Ascending aorta (tissue), 2 donors: ENCODE data around the gene PAOX. TPM values are rescaled to one million over a fixed set of nuclear protein-coding genes. Genes with fewer than 3 reads are reported as not detected.

ENCODE experiments used
- DNase-seq, 2 donors: peaks; one replicate each; pipeline ENCODE4 v3.0.0-alpha.2; 2019; ENCODE audit warnings: low spot score in 2 of 2
- H3K27ac ChIP-seq, 2 donors: fragments of 200-600 bp; sonication (generic); one replicate each; pipeline ENCODE4 v1.5.1; 2016 to 2017; ENCODE audit warnings: mild to moderate bottlenecking in 1 of 2
- H3K27me3 ChIP-seq: fragments of 200-600 bp; sonication (generic); one replicate; pipeline ENCODE4 v1.5.1; 2017
- H3K36me3 ChIP-seq, 2 donors: fragments of 200-600 bp; sonication (generic); one replicate each; pipeline ENCODE4 v1.5.1; 2016
- H3K4me1 ChIP-seq, 2 donors: fragments of 200-600 bp; sonication (generic); one replicate each; pipeline ENCODE4 v1.5.1; 2016 to 2017; ENCODE audit warnings: mild to moderate bottlenecking in 1 of 2
- H3K4me3 ChIP-seq, 2 donors: fragments of 200-600 bp; sonication (generic); one replicate each; pipeline ENCODE4 v1.5.1; 2016 to 2017; ENCODE audit warnings: mild to moderate bottlenecking in 1 of 2
- H3K9me3 ChIP-seq, 2 donors: fragments of 200-600 bp; sonication (generic); one replicate each; pipeline ENCODE4 v1.5.1; 2016
- CTCF ChIP-seq, 3 experiments: fragments of 200-600 bp in 2 of 3; fragments of 450-650 bp in 1 of 3; sonication (generic) in 2 of 3; IDR thresholded peaks; one replicate each; pipeline ENCODE4 v1.5.1; 2016 to 2019; ENCODE audit warnings: antibody characterized with exemption in 3 of 3, mild to moderate bottlenecking in 1 of 3, moderate library complexity in 1 of 3
- intact Hi-C: fragments of 100-400 bp; cut with DNase I; formaldehyde crosslinking; loops from one replicate; pipeline ENCODE4 v1.15.1; 2023
- total RNA-seq: library from RNA; depleted of rRNA; stranded (reverse); fragments of >200 nt; gene quantifications from one replicate; pipeline ENCODE4 v1.1.0, GENCODE V29; 2016

The PAOX gene
- total RNA-seq, 1 donor from 2014 or later, result 1.4 TPM

DNA sequence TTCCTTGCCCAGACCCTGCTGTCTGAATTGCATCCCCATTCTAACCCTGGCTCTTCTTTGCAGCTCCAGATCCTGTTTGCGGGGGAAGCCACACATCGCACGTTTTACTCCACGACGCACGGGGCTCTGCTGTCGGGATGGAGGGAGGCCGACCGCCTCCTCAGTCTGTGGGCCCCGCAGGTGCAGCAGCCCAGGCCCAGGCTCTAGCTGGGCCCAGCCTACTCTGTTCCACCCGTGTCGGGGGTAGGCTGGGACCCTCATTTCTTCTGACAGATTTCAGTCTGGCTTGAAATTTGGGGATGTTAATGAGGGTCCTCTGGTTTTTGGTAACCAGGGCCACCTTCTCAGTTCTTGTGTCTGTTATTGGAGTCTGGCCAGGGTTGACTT is 12.2 kb downstream of the PAOX start:
- no peaks in the 10 kb centered on the region for H3K27me3 ChIP-seq
- H3K4me3 ChIP-seq, result no peak overlapping the region
- no peak for TF ChIP-seq CTCF (IDR thresholded peaks at IDR 0.05)
- no peaks in the 10 kb centered on the region for H3K9me3 ChIP-seq
- H3K36me3 ChIP-seq, result peaks cover 0 to 7% of the 10 kb centered on the region in 2 donors
- intact Hi-C loops, result loop anchor here (5.0 kb wide), 2 partner anchors 84 to 129 kb away; partner anchors contain the start of genes TUBGCP2 and ZNF511
- no peak for DNase-seq
- H3K4me1 ChIP-seq, result peaks cover 0 to 14% of the 10 kb centered on the region in 2 donors
- H3K27ac ChIP-seq, result no peak overlapping the region

- H3K36me3 ChIP-seq, result peaks cover 0 to 11% of the 10 kb centered on the region in 2 donors
- no peaks in the 10 kb centered on the region for H3K27me3 ChIP-seq
- no peak overlapping the region for H3K4me3 ChIP-seq
- no peak for DNase-seq
- intact Hi-C loops, result loop anchor here (5.0 kb wide), 2 partner anchors 85 to 130 kb away; partner anchors contain the start of genes TUBGCP2 and ZNF511
- peaks cover 0 to 14% of the 10 kb centered on the region in 2 donors for H3K4me1 ChIP-seq
- no peak overlapping the region for H3K27ac ChIP-seq
- no peak for TF ChIP-seq CTCF (IDR thresholded peaks at IDR 0.05)
- H3K9me3 ChIP-seq, result no peaks in the 10 kb centered on the region
Observed at GRCh38 chr10:133391761-133392518, 12.9 kb downstream of the PAOX start.

DNA sequence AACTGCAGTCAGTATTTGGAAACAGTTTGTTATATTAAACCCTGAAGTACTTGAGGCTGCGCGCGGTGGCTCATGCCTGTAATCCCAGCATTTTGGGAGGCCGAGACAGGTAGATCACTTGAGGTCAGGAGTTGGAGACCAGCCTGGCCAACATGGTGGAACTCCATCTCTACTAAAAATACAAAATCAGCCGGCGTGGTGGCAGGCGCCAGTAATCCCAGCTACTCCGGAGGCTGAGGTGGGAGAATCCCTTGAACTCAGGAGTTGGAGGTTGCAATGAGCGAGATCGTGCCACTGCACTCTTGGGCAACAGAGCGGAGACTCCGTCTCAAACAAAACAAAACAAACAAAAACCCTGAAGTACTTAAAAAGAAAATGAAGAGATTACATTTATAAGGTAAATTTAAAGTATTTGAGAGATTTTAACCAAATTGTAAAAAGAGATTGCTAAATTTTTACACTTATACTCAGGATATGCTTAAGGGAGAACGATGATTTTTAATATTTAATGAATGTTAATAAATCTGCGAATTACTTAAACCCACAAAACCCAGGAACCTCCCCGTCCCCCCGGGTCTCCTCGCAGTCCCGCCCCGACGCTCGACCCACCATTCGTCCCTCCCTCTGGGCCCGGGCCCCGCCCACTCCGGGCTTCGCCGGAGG is 14.5 kb downstream of the PAOX start:
- Histone ChIP-seq H3K4me1 (peaks cover 0 to 14% of the 10 kb centered on the region in 2 donors), H3K9me3 (no peaks in the 10 kb centered on the region), H3K36me3 (peaks cover 3 to 22% of the 10 kb centered on the region in 2 donors), H3K4me3 (peak overlapping the region; percentile 85 to 97), H3K27ac (peak overlapping the region in 1 of 2 donors; percentile 82), H3K27me3 (no peaks in the 10 kb centered on the region)
- intact Hi-C loops, result loop anchor here (1.0 to 5.0 kb wide), 4 partner anchors 14 to 131 kb away; partner anchors contain the start of genes ECHS1, PAOX, TUBGCP2 and ZNF511
- no peak for DNase-seq
- no peak for TF ChIP-seq CTCF (IDR thresholded peaks at IDR 0.05)

- DNase-seq, result peak; percentile 58 to 95
- Histone ChIP-seq H3K4me3 (peak within 1 kb of the TSS; percentile 85 to 97), H3K4me1 (peaks cover 0 to 14% of the 10 kb centered on the region in 2 donors), H3K9me3 (no peaks in the 10 kb centered on the region), H3K27ac (peak within 1 kb of the TSS; percentile 68 to 82), H3K36me3 (peaks cover 7 to 29% of the 10 kb centered on the region in 2 donors), H3K27me3 (no peaks in the 10 kb centered on the region)
- intact Hi-C loops, result loop anchor here (1.0 to 5.0 kb wide), 4 partner anchors 15 to 132 kb away; partner anchors contain the start of genes ECHS1, PAOX, TUBGCP2 and ZNF511
- peak in 2 of 3 experiments; percentile 22 to 30 for TF ChIP-seq CTCF (IDR thresholded peaks at IDR 0.05)
Observed at GRCh38 chr10:133394064-133394663, 15.1 kb downstream of the PAOX start, which contains the start of gene MTG1. MTG1 (plus strand) TSS chr10:133394157; CDS start chr10:133394221, 64 bp downstream.

- Histone ChIP-seq H3K36me3 (peaks cover 11 to 32% of the 10 kb centered on the region in 2 donors), H3K27me3 (no peaks in the 10 kb centered on the region), H3K27ac (peak overlapping the region; percentile 68 to 82), H3K4me1 (peaks cover 0 to 14% of the 10 kb centered on the region in 2 donors), H3K4me3 (peak overlapping the region; percentile 85 to 97), H3K9me3 (no peaks in the 10 kb centered on the region)
- DNase-seq, result no peak
- TF ChIP-seq CTCF (IDR thresholded peaks at IDR 0.05), result no peak
- intact Hi-C loops, result loop anchor here (1.0 to 5.0 kb wide), 4 partner anchors 16 to 133 kb away; partner anchors contain the start of genes ECHS1, PAOX, TUBGCP2 and ZNF511
Observed at GRCh38 chr10:133394801-133395221, 15.7 kb downstream of the PAOX start.
